ENCODE measurements around the gene KMT5B. TPM values are rescaled to one million over a fixed set of nuclear protein-coding genes. Genes with fewer than 3 reads are reported as not detected.
"Not testable (repeated sequence)": the region's sequence is repeated elsewhere in the genome, so short reads cannot be mapped to it uniquely, and the experiment has no call there.

Gene KMT5B
- polyA plus RNA-seq, 2 of the 4 experiments (the other 2 are of a cell fraction), result 15.2 to 27.1 TPM

- no peak for FAIRE-seq
- Histone ChIP-seq H3K4me3 (no peak overlapping the region), H3K9me3 (0 out of 3 replicates have a peak, but pooled peaks cover 1% of the 10 kb centered on the region), H3K4me2 (no peak overlapping the region), H3K4me1 (peaks cover 15% of the 10 kb centered on the region), H3K27ac (no peak overlapping the region)
- TF ChIP-seq MAZ (IDR thresholded peaks at IDR 0.05; ENCODE audit: borderline replicate concordance, low read depth, low read length) (no peak), HOXB5 (CRISPR knock-in tag; IDR thresholded peaks at IDR 0.05) (no peak), NPAS2 (CRISPR knock-in tag; IDR thresholded peaks at IDR 0.05; ENCODE audit: borderline replicate concordance) (no peak), HMGXB4 (CRISPR knock-in tag; IDR thresholded peaks at IDR 0.05; ENCODE audit: borderline replicate concordance) (no peak), BCL3 (IDR thresholded peaks at IDR 0.05) (no peak), SREBF2 (IDR thresholded peaks at IDR 0.05) (no peak), PBX3 (IDR thresholded peaks at IDR 0.05) (no peak), CHD2 (IDR thresholded peaks at IDR 0.05; ENCODE audit: low read length, partially characterized antibody) (no peak), TFCP2L1 (CRISPR knock-in tag; IDR thresholded peaks at IDR 0.05) (no peak)
- 81% methylated on average over 14 of the region's 14 CpGs for WGBS (ENCODE audit: missing lambda C conversion rate)
- CTCF ChIA-PET, result interaction anchor here (1.4 to 4.1 kb wide), 3 partner anchors 17 to 192 kb away, joined by 5 to 30 read pairs (median 7); partner anchors contain the start of gene C11orf24
- ATAC-seq, result no peak
- POLR2A ChIA-PET, result no interaction called here
- DNase-seq (ENCODE audit: low read depth in 1 of 2, low spot score in 1 of 2), result no peak
Observed at GRCh38 chr11:68254421-68254820, 41.3 kb upstream of the KMT5B start.

- TF ChIP-seq CBX8 (IDR thresholded peaks at IDR 0.05) (no peak), MYC (IDR thresholded peaks at IDR 0.05; ENCODE audit: borderline replicate concordance, low read length) (no peak), MAZ (IDR thresholded peaks at IDR 0.05; ENCODE audit: borderline replicate concordance, low read depth, low read length) (no peak), SMC3 (IDR thresholded peaks at IDR 0.05) (no peak), ESRRA (IDR thresholded peaks at IDR 0.05; ENCODE audit: borderline replicate concordance, low read length) (no peak), ELK1 (IDR thresholded peaks at IDR 0.05; ENCODE audit: low read depth, low read length) (no peak), HES2 (IDR thresholded peaks at IDR 0.05) (no peak), RFX5 (IDR thresholded peaks at IDR 0.05) (no peak), RARB (CRISPR knock-in tag; IDR thresholded peaks at IDR 0.05) (no peak), HEYL (CRISPR knock-in tag; IDR thresholded peaks at IDR 0.05) (no peak), CBX2 (IDR thresholded peaks at IDR 0.05; ENCODE audit: borderline replicate concordance, low read depth) (no peak), HOXB13 (CRISPR knock-in tag; IDR thresholded peaks at IDR 0.05; ENCODE audit: low read depth) (no peak), KDM5A (IDR thresholded peaks at IDR 0.05) (no peak), BCL3 (IDR thresholded peaks at IDR 0.05) (no peak), JUNB (IDR thresholded peaks at IDR 0.05) (no peak), PHF8 (IDR thresholded peaks at IDR 0.05; ENCODE audit: borderline replicate concordance, low read depth) (no peak), POLR2A (IDR thresholded peaks at IDR 0.05; ENCODE audit: low read length) (no peak), EP300 (IDR thresholded peaks at IDR 0.05) (no peak), FOSL2 (IDR thresholded peaks at IDR 0.05) (no peak), FOSL2 (CRISPR knock-in tag; IDR thresholded peaks at IDR 0.05) (no peak)
- Histone ChIP-seq H3K4me1 (peaks cover 8% of the 10 kb centered on the region), H3K4me2 (no peak overlapping the region), H3K9me3 (0 out of 3 replicates have a peak, but pooled peaks cover 7% of the 10 kb centered on the region), H3K4me3 (no peak overlapping the region), H3K27ac (no peak overlapping the region)
- no peak for FAIRE-seq
- DNase-seq (ENCODE audit: low read depth in 1 of 2, low spot score in 1 of 2), result no peak
- WGBS (ENCODE audit: missing lambda C conversion rate), result 81% methylated on average over 3 of the region's 3 CpGs
- CTCF ChIA-PET, result interaction anchor here (0.7 to 4.1 kb wide), 7 partner anchors 11 to 161 kb away, joined by 3 to 30 read pairs (median 5); no protein-coding TSS in a partner anchor
- POLR2A ChIA-PET, result no interaction called here
- no peak for ATAC-seq
Observed at GRCh38 chr11:68251765-68252164, 38.7 kb upstream of the KMT5B start.

- H3K4me3 ChIP-seq; DNase-seq (ENCODE audit: low read depth in 1 of 2, low spot score in 1 of 2); H3K27ac ChIP-seq; ATAC-seq; FAIRE-seq; H3K4me1 ChIP-seq; H3K4me2 ChIP-seq; POLR2A ChIA-PET: not testable (repeated sequence)
- CTCF ChIA-PET, result interaction anchor here (0.7 to 1.6 kb wide), 2 partner anchors 13 to 83 kb away, joined by 3 to 10 read pairs; no protein-coding TSS in a partner anchor
- WGBS (ENCODE audit: missing lambda C conversion rate), result 88% methylated on average over 5 of the region's 5 CpGs
- H3K9me3 ChIP-seq, result peaks cover 14% of the 10 kb centered on the region; the same call in 1 of the 3 replicates
Observed at GRCh38 chr11:68244912-68245311, 31.8 kb upstream of the KMT5B start.
